ENCODE results near the gene ZNRF4.
"Not testable (repeated sequence)": the region's sequence is repeated elsewhere in the genome, so short reads cannot be mapped to it uniquely, and the experiment has no call there.

Gene ZNRF4, protein sequence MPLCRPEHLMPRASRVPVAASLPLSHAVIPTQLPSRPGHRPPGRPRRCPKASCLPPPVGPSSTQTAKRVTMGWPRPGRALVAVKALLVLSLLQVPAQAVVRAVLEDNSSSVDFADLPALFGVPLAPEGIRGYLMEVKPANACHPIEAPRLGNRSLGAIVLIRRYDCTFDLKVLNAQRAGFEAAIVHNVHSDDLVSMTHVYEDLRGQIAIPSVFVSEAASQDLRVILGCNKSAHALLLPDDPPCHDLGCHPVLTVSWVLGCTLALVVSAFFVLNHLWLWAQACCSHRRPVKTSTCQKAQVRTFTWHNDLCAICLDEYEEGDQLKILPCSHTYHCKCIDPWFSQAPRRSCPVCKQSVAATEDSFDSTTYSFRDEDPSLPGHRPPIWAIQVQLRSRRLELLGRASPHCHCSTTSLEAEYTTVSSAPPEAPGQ

GRCh38 chr19:5455367-5456129 is at the start of gene ZNRF4:
Gene ZNRF4 (plus strand): TSS chr19:5455417. CDS start chr19:5455492, 75 bp downstream.
- no peak for DNase-seq (ENCODE audit: low read depth in 2 of 2)

GRCh38 chr19:5406198-5406597 is 49.0 kb upstream of the ZNRF4 start:
- DNase-seq (ENCODE audit: low read depth in 2 of 2): not testable (repeated sequence)

DNA sequence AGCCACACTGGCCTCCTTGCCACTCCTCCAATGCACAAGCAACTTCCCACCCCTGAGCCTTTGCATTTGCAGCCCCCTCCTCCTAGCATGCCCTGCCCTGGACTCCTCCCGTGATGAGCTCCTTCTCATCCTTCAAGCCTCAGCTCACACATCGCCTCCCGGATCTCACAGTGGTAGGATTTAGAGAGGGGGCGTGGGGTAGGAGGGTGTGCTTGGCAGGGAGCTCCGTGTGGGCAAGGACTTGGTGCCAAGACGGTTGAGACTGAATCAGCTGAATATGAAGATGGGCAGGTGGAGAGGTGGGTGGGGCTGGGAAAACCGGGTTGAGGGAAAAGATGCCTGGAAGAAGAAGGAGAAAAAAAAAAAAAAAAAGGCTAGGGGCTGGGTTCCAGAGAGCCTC is 48.4 kb upstream of the ZNRF4 start:
- DNase-seq (ENCODE audit: low read depth in 2 of 2): no peak

DNA sequence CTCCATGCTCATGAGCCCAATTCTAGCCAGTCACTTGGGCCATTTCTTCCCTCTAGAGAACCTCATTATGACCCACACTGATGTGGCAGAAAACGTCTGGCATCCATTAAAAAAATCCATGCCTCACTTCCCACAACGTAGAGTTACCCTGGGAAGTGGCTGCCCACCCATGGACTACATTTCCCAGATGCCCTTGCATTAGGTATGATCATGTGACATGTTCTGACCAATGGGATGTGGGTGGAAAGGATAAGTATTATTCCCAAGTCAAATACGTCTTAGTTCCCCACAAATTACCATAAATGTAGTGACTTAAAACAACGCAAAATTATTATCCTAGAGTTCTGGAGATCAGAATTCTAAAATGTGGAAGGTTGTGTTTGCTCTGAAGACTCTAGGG is 47.9 kb upstream of the ZNRF4 start:
- DNase-seq (ENCODE audit: low read depth in 2 of 2): no peak

DNA sequence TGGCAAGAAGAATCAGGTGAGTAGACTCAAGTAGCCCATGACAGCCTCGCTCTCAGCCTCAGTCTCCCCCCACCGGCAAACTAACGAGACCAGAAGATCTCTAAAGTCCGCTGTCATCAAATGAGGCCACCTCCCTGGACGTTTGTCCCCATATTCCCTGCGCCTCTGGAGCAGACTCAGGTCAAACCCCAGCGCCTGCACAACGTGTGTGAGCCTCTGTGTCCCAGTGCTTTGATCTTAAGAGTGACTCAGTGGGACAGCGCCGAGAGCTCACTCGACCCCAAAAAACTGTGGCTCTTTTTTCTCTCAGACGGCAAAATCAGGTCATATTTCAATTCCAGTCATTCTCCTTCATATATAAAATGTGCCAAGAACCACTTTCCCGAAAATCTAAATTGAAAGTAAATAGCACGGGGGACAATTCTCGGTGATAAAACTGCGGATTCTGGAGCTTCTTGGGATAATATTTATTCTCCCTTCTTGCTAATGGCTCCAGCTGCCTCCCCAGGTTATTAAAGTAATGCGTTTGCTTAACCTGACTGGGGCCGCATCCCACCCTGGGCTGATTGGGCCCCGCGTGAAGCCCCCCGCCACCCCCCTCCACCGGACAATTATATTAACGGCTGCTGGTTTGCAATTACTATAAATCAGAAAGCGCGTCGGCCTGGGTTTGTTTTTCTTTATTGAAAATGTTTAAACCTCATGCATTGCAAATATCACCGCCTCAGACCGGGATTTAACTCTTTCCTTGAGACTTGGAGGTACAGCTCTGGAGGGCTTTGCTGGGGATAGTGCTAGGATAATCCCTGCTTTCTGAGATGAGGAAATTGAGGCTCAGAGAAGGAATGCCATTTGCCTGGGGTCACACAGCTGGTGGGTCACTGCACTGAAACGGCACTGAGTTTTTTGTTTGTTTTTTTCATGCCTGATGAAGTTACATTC is 37.5 kb upstream of the ZNRF4 start:
- DNase-seq (ENCODE audit: low read depth in 2 of 2): no peak

DNA sequence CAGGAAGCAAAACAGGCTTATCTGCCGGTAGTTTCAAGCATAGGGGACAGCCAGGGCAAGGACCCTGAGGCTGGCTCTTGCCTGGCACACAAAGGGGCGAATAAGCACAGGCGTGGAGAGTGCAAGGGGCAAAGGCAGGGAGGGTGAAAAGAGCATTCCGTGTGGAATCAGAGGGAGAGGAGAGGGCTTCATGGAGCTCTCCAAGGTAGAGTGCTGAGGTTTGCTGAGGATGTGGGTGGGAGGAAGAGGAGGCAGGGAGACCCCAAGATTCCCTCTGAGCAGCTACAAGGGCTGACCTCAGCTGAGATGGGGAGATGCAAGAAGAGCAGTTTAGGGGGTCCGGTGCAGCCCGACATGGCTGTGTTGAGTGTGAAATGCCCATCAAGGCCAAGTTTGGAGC is 36.5 kb upstream of the ZNRF4 start:
- DNase-seq (ENCODE audit: low read depth in 2 of 2): no peak

GRCh38 chr19:5420953-5421352 is 34.3 kb upstream of the ZNRF4 start:
- no peak for DNase-seq (ENCODE audit: low read depth in 2 of 2)

DNA sequence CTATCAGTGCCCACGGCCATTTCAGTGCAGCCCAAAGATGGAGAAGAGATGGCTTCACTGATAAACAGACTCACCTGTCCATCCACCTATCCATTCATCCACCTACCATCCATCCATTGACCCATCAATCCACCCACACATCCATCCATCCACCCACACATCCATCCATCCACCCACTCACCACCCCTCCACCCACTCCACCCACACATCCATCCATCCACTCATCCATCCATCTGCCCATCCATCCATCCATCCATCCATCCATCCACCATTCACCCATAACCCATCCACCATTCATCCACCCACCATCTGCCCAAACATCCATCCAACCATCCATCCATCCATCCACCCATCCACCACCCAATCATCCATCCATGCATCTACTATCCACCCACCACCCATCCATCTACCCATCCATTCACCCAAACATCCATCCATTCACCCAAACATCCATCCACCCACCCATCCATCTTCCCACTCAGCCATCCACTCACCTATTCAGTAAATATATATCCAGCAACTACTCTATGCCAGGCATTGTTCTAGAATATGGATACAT is 31.6 kb upstream of the ZNRF4 start:
- DNase-seq (ENCODE audit: low read depth in 2 of 2): no peak

- no peak for DNase-seq (ENCODE audit: low read depth in 2 of 2)
Observed at GRCh38 chr19:5424192-5424973, 30.8 kb upstream of the ZNRF4 start.

DNA sequence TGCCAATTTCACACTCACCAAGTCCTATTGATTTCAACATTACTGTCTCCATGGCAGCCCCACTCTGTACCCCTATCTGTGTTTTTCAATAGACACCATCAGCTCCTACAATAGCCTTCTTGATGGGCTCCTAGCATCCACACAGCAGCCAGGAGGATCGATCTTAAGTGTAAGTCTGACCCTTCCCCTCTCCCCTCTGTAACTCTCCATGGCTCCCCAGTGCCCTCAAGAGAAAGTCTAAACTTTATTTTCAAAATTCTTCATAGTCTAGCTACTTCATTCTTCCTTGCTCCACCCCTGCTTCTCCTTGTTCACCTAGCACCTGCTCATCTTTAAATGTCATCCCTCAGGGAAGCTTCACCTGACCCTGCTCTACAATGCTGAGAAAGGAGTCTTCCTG is 30.0 kb upstream of the ZNRF4 start:
- no peak for DNase-seq (ENCODE audit: low read depth in 2 of 2)

DNA sequence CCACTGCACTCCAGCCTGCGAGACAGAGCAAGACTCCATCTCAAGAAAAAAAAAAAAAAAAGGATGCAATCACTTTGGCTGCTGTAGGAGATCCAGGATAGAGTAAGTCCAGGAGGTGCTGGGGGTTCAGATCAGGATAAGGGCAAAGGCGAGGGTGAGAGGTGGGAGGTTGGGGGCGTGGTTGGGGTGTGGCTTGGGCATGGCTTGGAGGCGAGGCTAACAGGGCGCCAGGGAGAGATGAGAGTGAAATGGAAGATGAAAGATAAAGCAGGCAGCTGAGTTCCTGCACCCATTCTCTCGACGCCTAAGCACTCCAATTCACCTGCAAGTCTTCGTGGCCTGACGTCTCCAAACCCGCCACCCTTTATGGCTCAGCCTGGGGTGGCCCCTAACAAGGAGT is 25.0 kb upstream of the ZNRF4 start:
- no peak for DNase-seq (ENCODE audit: low read depth in 2 of 2)

- no peak for DNase-seq (ENCODE audit: low read depth in 2 of 2)
Observed at GRCh38 chr19:5432687-5433086, 22.5 kb upstream of the ZNRF4 start.

- no peak for DNase-seq (ENCODE audit: low read depth in 2 of 2)
Observed at GRCh38 chr19:5434351-5434917, 20.8 kb upstream of the ZNRF4 start.

- peak; percentile 34 to 35 for DNase-seq (ENCODE audit: low read depth in 2 of 2)
Observed at GRCh38 chr19:5434970-5435641, 20.1 kb upstream of the ZNRF4 start.

DNA sequence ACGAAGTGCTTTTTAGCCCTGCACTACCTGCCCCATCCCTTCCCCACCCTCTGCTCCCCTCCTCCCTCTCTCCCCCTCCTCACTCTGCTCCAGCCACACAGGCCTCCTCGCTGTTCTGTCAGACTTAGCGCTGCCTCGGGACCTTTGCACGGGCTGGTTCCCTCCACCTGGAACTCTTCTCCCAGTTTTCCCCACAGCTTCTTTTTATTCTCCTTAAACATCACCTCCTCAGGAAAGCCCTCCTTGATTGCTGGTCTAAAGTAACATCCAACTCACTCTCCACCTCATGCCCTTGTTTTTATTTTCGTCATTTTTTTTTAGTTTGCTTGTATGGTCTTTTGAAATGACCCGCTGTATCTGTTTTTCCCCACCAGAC is 19.6 kb upstream of the ZNRF4 start:
- no peak for DNase-seq (ENCODE audit: low read depth in 2 of 2)

DNA sequence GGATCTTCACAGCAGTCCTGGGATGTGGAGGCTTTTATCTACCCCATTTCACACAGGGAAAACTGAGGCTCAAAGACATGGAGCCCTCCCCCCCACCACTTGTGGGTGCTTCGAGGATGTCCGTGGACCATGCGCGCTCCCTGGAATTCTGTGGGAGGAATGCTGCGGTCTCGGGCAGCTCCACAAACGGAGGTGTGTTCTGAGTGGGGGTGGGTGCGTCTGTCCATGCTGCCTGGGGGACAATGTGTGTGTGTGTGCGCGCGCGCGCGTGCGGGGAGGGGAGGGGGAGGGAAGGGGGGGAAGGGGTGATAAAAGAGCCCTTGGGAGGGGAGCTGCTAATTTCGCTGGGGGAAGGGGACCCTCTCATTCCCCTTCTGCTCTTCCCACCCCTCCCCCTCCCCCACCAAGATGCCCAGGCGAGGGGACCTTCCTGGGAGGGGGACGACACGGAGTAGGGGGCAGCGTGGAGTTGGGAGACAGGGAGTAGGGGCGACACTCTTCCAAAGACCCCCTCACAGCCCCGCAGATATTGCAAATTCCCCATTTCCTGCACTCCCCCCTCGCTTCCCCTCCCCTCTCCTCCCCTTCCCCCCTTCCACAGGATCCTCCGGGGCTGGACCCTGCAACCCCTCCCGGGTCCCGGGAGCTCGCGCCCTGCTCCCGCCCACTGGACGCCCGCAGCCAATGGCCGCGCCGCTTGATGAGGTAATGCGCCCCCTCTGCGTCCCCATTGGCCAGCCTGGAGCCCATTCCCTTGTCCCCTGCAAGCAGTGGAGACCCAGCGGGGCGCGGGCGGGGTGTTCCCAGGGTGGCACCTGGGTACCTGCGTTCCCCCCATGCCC is 18.9 kb upstream of the ZNRF4 start:
- no peak for DNase-seq (ENCODE audit: low read depth in 2 of 2)

DNA sequence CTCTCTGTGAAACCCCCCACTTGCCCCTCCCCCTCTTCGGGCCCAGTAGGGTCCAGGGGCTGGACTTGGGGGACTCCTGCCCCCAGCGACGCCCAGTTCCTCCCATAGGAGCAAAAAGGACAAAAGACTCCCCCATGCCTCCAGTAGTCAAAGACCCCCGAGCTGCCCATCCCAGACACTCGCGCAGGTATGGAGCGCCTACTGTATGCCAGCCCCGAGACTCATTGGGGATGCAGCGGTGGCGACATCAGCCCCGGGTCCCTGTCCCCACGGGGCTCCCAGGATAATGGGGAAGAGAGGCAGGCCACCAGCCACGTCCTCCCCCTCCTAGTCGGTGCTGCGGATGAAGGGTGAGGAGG is 18.3 kb upstream of the ZNRF4 start:
- no peak for DNase-seq (ENCODE audit: low read depth in 2 of 2)

DNA sequence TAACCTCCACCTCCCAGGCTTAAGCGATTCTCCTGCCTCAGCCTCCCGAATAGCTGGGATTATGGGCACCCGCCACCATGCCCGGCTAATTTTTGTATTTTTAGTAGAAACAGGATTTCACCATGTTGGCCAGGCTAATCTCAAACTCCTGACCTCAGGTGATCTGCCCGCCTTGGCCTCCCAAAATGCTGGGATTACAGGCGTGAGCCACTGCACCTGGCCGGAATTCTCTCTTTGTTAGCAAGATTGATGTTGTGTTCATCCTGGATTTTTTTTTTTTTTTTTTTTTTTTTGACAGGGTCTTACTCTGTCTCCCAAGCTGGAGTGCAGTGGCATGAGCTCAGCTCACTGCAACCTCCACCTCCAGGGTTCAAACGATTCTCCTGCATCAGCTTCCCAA is 16.5 kb upstream of the ZNRF4 start:
- DNase-seq (ENCODE audit: low read depth in 2 of 2): not testable (repeated sequence)

DNA sequence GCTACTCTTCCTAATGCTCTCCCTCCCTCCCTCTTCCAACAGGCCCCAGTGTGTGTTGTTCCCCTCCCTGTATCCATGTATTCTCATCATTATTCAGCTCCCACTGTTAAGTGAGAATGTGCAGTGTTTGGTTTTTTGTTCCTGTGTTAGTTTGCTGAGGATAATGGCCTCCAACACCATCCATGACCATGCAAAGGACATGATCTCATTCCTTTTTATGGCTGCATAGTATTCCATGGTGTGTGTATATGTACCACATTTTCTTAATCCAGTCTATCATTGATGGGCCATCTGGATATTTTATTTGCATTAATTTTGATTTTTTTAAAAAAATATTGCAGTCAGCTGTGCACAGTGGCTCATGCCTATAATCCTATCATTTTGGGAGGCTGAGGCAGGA is 15.8 kb upstream of the ZNRF4 start:
- DNase-seq (ENCODE audit: low read depth in 2 of 2): no peak

All from activated CD4-positive, alpha-beta T cell treated with anti-CD3 and anti-CD28 coated beads for 24 hours (primary cell).